HG02678 (cell line): Measurements from ENCODE around the gene DESI2.
"Not testable (repeated sequence)": the region's sequence is repeated elsewhere in the genome, so short reads cannot be mapped to it uniquely, and the experiment has no call there.

Experiments used
- ATAC-seq: cut with Tn5 transposase; IDR thresholded peaks from one replicate; pipeline ENCODE4 v1.9.1; 2021; ENCODE audit warnings: mild to moderate bottlenecking, moderate library complexity; ENCODE audit not compliant: unreplicated experiment

DESI2 gene

GRCh38 chr1:244654108-244655038, 1.4 kb downstream of the DESI2 start:
- ATAC-seq = no peak

- no peak for ATAC-seq
Observed at GRCh38 chr1:244655186-244655585, 2.3 kb downstream of the DESI2 start.

DNA sequence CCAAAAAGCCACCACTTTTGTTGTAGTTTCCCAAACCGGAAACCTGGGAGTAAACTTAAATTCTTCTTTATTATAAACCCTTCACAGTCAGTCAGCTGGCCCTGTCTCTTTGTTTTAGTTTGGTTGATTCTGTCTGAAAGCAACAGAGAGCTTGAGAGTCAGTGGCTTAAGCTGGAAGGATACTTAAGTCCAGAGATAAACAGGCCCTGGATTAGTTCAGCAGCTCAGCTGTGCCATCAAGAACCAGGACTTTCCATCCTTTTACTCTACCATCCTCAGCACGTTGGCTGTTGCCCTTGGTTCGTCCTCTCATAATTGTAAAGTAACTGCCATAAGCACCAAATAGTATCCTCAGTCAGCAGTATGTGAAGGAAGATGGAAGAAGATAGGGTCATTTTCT, 4.5 kb downstream of the DESI2 start:
- no peak for ATAC-seq

- no peak for ATAC-seq
Observed at GRCh38 chr1:244659694-244660093, 6.8 kb downstream of the DESI2 start.

DNA sequence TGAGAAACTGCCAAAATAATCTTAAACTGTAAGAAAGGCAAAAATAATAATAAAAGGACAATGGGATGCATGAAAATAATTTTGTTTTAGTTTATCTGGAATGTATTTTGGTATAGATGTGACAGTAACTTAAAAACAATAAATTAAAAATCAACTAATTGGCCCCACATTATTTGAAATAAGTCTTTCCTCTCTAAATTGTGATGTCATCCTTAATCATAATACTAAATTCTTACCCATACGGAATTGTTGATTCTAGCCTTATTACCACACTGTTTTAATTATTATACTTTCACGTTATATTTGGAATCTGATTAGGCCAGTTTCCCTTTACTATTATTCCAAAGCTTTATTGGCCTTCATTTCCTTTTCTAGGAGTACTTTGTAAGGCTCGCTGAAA, 7.7 kb downstream of the DESI2 start:
- no peak for ATAC-seq

DNA sequence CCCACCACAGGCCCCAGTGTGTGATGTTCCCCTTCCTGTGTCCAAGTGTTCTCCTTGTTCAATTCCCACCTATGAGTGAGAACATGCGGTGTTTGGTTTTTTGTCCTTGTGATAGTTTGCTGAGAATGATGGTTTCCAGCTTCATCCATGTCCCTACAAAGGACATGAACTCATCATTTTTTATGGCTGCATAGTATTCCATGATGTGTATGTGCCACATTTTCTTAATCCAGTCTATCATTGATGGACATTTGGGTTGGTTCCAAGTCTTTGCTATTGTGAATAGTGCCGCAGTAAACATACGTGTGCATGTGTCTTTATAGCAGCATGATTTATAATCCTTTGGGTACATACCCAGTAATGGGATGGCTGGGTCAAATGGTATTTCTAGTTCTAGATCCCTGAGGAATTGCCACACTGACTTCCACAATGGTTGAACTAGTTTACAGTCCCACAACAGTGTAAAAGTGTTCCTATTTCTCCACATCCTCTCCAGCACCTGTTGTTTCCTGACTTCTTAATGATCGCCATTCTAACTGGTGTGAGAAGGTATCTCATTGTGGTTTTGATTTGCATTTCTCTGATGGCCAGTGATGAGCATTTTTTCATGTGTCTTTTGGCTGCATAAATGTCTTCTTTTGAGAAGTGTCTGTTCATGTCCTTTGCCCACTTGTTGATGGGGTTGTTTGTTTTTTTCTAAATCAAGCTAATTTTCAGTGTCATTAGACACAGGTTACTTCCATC, 8.8 kb downstream of the DESI2 start:
- ATAC-seq = not testable (repeated sequence)

- no peak for ATAC-seq
Observed at GRCh38 chr1:244662599-244662998, 9.7 kb downstream of the DESI2 start.

- ATAC-seq = no peak
Observed at GRCh38 chr1:244664353-244664752, 11.4 kb downstream of the DESI2 start.

DNA sequence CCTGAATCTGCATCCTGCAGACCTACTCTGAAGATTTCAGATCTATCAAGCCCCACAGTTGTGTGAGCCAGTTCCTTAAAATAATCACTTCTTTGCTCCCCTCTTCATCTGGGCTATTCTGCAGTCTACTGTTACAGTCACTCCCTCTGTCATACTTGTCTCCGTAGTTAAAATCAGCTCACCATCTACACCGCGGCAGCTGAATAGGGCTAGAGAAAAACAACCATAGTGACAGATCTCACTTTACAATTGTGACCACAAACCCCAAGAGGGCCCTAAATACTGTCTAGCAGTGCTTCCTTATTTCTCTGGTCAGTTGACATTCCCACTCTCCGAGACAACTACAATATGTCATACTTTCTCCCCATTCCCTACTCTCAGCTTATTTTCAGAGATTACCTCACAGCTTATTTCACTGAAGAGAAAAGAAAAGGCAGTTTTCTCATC, 12.9 kb downstream of the DESI2 start:
- peak; percentile 94 for ATAC-seq

DNA sequence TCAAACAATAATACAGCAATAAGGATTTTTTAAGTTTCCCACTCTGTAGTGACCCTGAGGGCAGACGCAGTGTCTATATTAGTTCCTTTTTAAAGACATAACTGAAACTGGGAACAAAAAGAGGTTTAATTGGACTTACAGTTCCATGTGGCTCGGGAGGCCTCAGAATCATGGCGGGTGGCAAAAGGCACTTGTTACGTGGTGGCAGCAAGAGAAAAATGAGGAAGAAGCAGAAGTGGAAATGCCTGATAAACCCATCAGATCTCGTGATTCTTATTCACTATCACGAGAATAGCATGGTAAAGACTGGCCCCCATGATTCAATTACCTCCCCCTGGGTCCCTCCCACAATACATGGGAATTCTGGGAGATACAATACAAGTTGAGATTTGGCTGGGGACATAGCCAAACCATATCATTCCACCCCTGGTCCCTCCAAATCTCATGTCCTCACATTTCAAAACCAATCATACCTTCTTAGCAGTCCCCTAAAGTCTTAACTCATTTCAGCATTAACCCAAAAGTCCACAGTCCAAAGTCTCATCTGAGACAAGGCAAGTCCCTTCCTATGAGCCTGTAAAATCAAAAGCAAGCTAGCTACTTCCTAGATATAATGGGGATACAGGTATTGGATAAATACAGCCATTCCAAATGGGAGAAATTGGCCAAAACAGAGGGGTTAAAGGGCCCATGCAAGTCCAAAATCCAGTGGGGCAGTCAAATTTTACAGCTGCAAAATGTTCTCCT, 13.9 kb downstream of the DESI2 start:
- ATAC-seq = not testable (repeated sequence)

DNA sequence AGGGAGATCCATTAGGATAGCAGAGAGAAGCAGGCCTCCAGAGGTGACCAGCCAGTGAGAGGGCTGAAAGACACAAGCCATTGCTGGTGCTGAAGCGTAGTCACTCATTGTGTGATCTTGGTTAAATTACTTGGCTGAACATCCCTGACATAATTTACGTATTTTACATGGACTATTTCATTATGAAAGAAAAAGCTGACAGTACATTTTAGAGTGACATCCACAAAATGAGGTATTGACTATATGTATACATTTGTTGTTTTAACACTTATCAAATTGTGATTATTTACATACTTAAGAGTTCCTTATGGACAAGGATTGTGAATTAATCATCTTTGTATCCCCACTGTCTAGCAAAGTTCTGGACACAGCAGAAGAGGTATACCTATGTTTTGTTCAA, 14.9 kb downstream of the DESI2 start:
- no peak for ATAC-seq

GRCh38 chr1:244672946-244673682, 20.2 kb downstream of the DESI2 start:
- no peak for ATAC-seq

- ATAC-seq = no peak
Observed at GRCh38 chr1:244674446-244674845, 21.5 kb downstream of the DESI2 start.

DNA sequence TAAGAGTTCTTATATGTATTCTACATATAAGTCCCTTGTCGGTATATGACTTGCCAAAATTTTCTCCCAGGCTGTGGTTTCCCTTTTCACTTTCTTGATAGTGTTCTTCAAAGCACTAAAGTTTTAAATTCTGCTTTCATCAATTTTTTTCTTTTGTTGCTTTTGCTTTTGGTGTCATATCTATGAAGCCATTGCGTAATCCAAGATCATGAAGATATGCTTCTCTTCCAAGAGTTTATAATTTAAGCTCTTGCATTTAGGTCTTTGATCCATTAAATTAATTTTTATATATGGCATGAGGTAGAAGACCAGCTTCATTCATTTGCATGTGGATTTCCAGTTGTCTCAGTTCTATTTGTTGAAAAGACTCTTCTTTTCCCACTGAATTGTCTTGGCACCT, 22.2 kb downstream of the DESI2 start:
- ATAC-seq = no peak

- no peak for ATAC-seq
Observed at GRCh38 chr1:244678697-244679096, 25.8 kb downstream of the DESI2 start.

GRCh38 chr1:244680667-244681066, 27.7 kb downstream of the DESI2 start:
- no peak for ATAC-seq

DNA sequence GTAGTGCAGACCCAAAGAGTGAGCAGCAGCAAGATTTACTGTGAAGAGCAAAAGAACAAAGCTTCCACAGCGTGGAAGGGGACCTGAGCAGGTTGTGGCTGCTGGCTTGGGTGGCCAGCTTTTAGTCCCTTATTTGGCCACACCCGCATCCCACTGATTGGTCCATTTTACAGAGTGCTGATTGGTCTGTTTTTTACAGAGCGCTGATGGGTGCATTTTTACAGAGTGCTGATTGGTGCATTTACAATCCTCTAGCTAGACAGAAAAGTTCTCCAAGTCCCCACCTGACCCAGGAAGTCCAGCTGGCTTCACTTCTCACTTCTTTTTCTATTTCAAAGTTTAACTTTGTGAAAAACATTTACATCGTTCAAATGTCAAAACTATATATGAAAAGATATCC, 29.2 kb downstream of the DESI2 start:
- not testable (repeated sequence) for ATAC-seq

- ATAC-seq = no peak
Observed at GRCh38 chr1:244695937-244696336, 43.0 kb downstream of the DESI2 start.

- ATAC-seq = no peak
Observed at GRCh38 chr1:244699741-244700140, 46.8 kb downstream of the DESI2 start.

DNA sequence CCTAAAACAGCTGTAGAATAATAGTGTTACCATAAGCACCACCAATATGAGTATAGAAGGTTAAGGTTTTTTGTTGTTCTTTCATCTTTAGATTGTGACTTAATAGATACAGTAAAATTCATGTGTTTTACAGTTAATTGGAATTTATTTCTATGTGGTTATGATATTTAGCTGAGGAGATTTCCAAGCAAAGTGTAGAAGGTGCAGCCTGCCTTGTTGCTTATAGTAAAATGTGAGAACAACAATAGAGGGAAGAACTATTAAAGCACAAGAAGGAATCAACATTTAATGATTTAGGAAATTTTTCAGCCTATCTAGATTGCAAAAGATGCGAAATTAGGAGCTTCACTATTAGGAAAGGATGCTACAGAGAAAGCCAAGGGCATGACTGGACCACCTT, 47.9 kb downstream of the DESI2 start:
- ATAC-seq = no peak

DNA sequence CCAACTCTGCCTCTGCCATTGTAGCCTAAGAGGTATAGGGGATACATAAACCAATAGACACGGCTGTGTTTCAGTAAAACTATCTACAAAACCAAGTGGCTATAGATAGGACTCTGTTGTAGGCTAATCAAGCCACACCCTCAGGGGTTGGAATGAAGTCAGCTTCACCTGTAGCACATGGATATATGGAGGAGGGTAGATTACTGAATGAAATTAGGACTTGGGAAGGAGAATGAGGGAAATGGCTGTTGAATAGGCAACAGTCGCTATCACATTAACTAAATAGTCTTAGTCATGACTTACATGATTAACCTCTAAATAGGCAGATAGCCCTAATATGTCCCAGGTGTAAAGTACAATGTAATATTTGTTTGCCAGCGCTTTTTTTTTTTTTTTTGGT, 49.7 kb downstream of the DESI2 start:
- ATAC-seq = no peak
